NT2/D1 (cell line): ENCODE results near the gene COX8A.

Experiments used
- SUZ12 ChIP-seq: IDR thresholded peaks from 2 replicates; pipeline ENCODE4 v1.6.1; 2011; ENCODE audit not compliant: insufficient read length, insufficient read depth; ENCODE audit errors: extremely low read depth
- YY1 ChIP-seq: IDR thresholded peaks from 2 replicates; pipeline ENCODE4 v1.6.1; 2011; ENCODE audit not compliant: insufficient read length, insufficient read depth

- TF ChIP-seq SUZ12: no peak
- TF ChIP-seq YY1: no peak
Measured at GRCh38 chr11:63933459-63933858, 41.0 kb upstream of the COX8A start.
